Prostate gland (tissue), 2 donors: ENCODE measurements around the gene IGF2BP1. TPM values are rescaled to one million over a fixed set of nuclear protein-coding genes. Genes with fewer than 3 reads are reported as not detected.

ENCODE experiments used
- DNase-seq: peaks from one replicate; pipeline ENCODE4 v3.0.0-alpha.2; 2019; ENCODE audit warnings: low spot score
- H3K27ac ChIP-seq, 2 donors: fragments of 200-600 bp; sonication (generic); 2 replicates each; pipeline ENCODE4 v1.5.1; 2017 to 2019
- H3K27me3 ChIP-seq: fragments of 200-600 bp; sonication (generic); replicated peaks from 2 replicates; pipeline ENCODE4 v1.5.1; 2019; ENCODE audit not compliant: insufficient read depth
- H3K36me3 ChIP-seq, 2 donors: fragments of 200-600 bp; sonication (generic); 1 replicate in 1 of 2; 2 replicates in 1 of 2; pipeline versions ENCODE4 v1.5.1 to v1.8.1; 2017 to 2019
- H3K4me1 ChIP-seq: fragments of 200-600 bp; sonication (generic); replicated peaks from 2 replicates; pipeline ENCODE4 v1.5.1; 2019
- H3K4me3 ChIP-seq, 2 donors: fragments of 200-600 bp; sonication (generic); 2 replicates each; pipeline ENCODE4 v1.5.1; 2017 to 2019
- H3K9me3 ChIP-seq: fragments of 200-600 bp; sonication (generic); 2 replicates; pipeline ENCODE4 v1.5.1; 2017
- POLR2A ChIP-seq: fragments of 450-650 bp; IDR thresholded peaks from one replicate; pipeline ENCODE4 v1.6.1; 2016; ENCODE audit warnings: antibody characterized with exemption, mild to moderate bottlenecking
- POLR2AphosphoS5 ChIP-seq: sonication (generic); formaldehyde crosslinking; IDR thresholded peaks from one replicate; pipeline ENCODE4 v1.6.1; 2017; ENCODE audit warnings: antibody characterized with exemption
- WGBS: methylation state at CpG from one replicate; pipeline ENCODE4 v1.1.5; 2018; 5-methylcytosine and 5-hydroxymethylcytosine counted together
- intact Hi-C: fragments of 100-400 bp; cut with DNase I; formaldehyde crosslinking; loops from one replicate; pipeline ENCODE4 v1.14.2; 2022
- total RNA-seq, 2 donors: library from RNA; depleted of rRNA; stranded (reverse); fragments of >200 nt; gene quantifications; one replicate each; pipeline ENCODE4 v1.1.0, GENCODE V29; 2016
- TF ChIP-seq, protein P1 (sequence below), 4 experiments: fragments of 200-600 bp in 2 of 4; fragments of 450-650 bp in 2 of 4; sonication (generic) in 2 of 4; IDR thresholded peaks; 1 replicate in 3 of 4; 2 replicates in 1 of 4; pipeline ENCODE4 v1.5.1; 2016 to 2019; ENCODE audit warnings: antibody characterized with exemption in 4 of 4, mild to moderate bottlenecking in 2 of 4, moderate library complexity in 2 of 4

Gene IGF2BP1
- total RNA-seq, result 10 to 100 TPM in 1 of 2 donors, not detected in 1; 10.9 TPM

DNA sequence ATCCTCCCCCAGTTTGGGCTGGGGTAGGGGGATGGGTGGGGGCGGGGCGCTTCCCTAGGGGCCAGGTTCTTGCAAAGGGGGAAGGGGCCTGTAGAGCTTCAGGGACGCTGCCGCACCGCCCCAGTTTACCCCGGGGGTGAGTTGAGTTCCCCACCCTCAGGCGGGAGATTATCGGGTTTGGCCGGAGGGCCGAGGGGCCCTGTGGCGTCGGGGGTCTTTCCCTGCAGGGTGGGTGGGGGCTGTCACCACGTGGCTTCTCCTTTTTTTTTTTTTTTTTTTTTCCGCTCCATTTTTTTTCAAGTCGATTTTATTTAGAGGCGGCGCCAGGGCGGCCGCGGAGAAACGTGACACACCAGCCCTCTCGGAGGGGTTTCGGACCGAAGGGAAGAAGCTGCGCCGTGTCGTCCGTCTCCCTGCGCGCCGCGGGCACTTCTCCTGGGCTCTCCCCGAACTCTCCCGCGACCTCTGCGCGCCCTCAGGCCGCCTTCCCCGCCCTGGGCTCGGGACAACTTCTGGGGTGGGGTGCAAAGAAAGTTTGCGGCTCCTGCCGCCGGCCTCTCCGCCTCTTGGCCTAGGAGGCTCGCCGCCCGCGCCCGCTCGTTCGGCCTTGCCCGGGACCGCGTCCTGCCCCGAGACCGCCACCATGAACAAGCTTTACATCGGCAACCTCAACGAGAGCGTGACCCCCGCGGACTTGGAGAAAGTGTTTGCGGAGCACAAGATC lies at the start of gene IGF2BP1:
IGF2BP1 (plus strand) TSS at position 283 of the 724 bp plus-strand sequence; CDS start at position 644, 361 bp downstream.
- no peaks in the 10 kb centered on the region for H3K9me3 ChIP-seq
- H3K36me3 ChIP-seq, result no peaks in the 10 kb centered on the region
- H3K4me1 ChIP-seq, result no peaks in the 10 kb centered on the region
- no peak for DNase-seq
- TF ChIP-seq POLR2AphosphoS5, result no peak
- TF ChIP-seq, protein P1, sequence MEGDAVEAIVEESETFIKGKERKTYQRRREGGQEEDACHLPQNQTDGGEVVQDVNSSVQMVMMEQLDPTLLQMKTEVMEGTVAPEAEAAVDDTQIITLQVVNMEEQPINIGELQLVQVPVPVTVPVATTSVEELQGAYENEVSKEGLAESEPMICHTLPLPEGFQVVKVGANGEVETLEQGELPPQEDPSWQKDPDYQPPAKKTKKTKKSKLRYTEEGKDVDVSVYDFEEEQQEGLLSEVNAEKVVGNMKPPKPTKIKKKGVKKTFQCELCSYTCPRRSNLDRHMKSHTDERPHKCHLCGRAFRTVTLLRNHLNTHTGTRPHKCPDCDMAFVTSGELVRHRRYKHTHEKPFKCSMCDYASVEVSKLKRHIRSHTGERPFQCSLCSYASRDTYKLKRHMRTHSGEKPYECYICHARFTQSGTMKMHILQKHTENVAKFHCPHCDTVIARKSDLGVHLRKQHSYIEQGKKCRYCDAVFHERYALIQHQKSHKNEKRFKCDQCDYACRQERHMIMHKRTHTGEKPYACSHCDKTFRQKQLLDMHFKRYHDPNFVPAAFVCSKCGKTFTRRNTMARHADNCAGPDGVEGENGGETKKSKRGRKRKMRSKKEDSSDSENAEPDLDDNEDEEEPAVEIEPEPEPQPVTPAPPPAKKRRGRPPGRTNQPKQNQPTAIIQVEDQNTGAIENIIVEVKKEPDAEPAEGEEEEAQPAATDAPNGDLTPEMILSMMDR (IDR thresholded peaks at IDR 0.05), result no peak
- no peak for TF ChIP-seq POLR2A
- no peak within 1 kb of the TSS for H3K4me3 ChIP-seq
- 2% methylated on average over 62 of the region's 62 CpGs for WGBS
- intact Hi-C loops, result no loop called here
- H3K27ac ChIP-seq, result no peak within 1 kb of the TSS
- peaks cover 72% of the 10 kb centered on the region for H3K27me3 ChIP-seq

- no peaks in the 10 kb centered on the region for H3K9me3 ChIP-seq
- H3K4me3 ChIP-seq, result no peak overlapping the region
- no peaks in the 10 kb centered on the region for H3K4me1 ChIP-seq
- TF ChIP-seq, protein P1 (IDR thresholded peaks at IDR 0.05), result no peak
- TF ChIP-seq POLR2A, result no peak
- no peak for TF ChIP-seq POLR2AphosphoS5
- intact Hi-C loops, result no loop called here
- peaks cover 2% of the 10 kb centered on the region for H3K27me3 ChIP-seq
- H3K36me3 ChIP-seq, result no peaks in the 10 kb centered on the region
- H3K27ac ChIP-seq, result no peak overlapping the region
- DNase-seq, result no peak
- WGBS, result 76% methylated on average over 5 of the region's 5 CpGs
Measured at GRCh38 chr17:48951572-48951971, 45.6 kb upstream of the IGF2BP1 start.

DNA sequence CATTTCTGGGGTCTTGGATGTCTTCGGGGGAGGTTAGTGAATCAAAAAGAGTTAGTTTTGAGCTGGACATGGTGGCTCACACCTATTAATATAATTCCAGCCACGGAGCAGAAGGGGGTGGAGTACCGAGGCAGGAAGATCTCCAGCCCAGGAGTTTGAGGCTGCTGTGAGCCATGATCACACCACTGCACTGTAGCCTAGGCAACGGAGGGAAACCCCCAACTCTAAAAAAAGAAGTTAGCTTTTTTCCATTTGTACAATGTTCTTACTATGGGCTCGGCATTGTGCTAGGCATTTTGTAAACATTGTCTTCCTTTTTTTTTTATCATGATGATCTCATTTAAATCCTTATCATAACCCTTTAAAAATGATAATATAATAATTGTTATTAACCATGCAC lies 44.3 kb upstream of the IGF2BP1 start:
- no peaks in the 10 kb centered on the region for H3K9me3 ChIP-seq
- no peak overlapping the region for H3K27ac ChIP-seq
- intact Hi-C loops, result no loop called here
- TF ChIP-seq POLR2AphosphoS5 (no peak), POLR2A (no peak)
- TF ChIP-seq, protein P1 (IDR thresholded peaks at IDR 0.05), result no peak
- no peaks in the 10 kb centered on the region for H3K36me3 ChIP-seq
- H3K27me3 ChIP-seq, result peaks cover 2% of the 10 kb centered on the region
- WGBS, result 25% methylated on average over 5 of the region's 5 CpGs
- H3K4me3 ChIP-seq, result no peak overlapping the region
- no peaks in the 10 kb centered on the region for H3K4me1 ChIP-seq
- no peak for DNase-seq

DNA sequence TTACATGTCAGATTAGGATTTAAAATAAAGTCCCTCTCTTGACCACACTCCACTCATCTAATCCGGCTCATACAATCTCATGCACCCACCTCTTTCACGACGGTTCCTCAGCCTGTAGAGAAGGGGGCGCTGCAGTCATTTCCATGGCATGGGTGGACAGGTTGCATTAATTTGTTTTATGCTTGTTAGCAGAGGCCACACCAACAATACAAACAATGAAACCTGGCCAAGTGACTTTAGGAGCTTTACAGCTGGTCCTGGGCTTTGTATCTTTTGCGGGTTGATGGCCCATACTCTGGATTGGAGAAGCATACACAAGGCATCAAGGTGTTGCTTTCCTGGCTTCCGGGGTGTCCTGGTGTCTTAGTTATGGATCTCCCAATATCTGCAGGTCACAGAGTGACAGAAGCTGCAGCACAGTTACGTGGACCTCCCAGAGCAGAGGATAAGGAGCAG lies 42.9 kb upstream of the IGF2BP1 start:
- H3K27ac ChIP-seq, result no peak overlapping the region
- no peak for DNase-seq
- H3K4me3 ChIP-seq, result no peak overlapping the region
- no peaks in the 10 kb centered on the region for H3K36me3 ChIP-seq
- TF ChIP-seq POLR2AphosphoS5 (no peak), POLR2A (no peak)
- TF ChIP-seq, protein P1 (IDR thresholded peaks at IDR 0.05), result no peak
- no peaks in the 10 kb centered on the region for H3K27me3 ChIP-seq
- H3K9me3 ChIP-seq, result no peaks in the 10 kb centered on the region
- H3K4me1 ChIP-seq, result no peaks in the 10 kb centered on the region
- intact Hi-C loops, result no loop called here
- WGBS, result 27% methylated on average over 7 of the region's 7 CpGs
